Colonic mucosa (tissue), 4 donors: ENCODE data around the gene SMURF1. TPM values are rescaled to one million over a fixed set of nuclear protein-coding genes. Genes with fewer than 3 reads are reported as not detected.

Experiments used
- DNase-seq: peaks from one replicate; pipeline ENCODE4 v3.0.0-alpha.2; 2020
- H3K27ac ChIP-seq: fragments of 200-600 bp; one replicate; pipeline ENCODE4 v1.8.0; 2021
- H3K27me3 ChIP-seq: fragments of 200-600 bp; one replicate; pipeline ENCODE4 v1.8.0; 2021
- H3K36me3 ChIP-seq: fragments of 200-600 bp; one replicate; pipeline ENCODE4 v1.8.0; 2021
- H3K4me1 ChIP-seq: fragments of 200-600 bp; one replicate; pipeline ENCODE4 v1.8.0; 2021; ENCODE audit warnings: mild to moderate bottlenecking
- H3K4me3 ChIP-seq: fragments of 200-600 bp; one replicate; pipeline ENCODE4 v1.8.0; 2021
- H3K9ac ChIP-seq, 2 donors: one replicate each; pipeline ENCODE4 v1.7.0; 2013; ENCODE audit warnings: control low read depth in 2 of 2, low read depth in 2 of 2, low read length in 2 of 2
- H3K9me3 ChIP-seq: fragments of 200-600 bp; one replicate; pipeline ENCODE4 v1.8.0; 2021
- intact Hi-C: fragments of 100-400 bp; cut with DNase I; formaldehyde crosslinking; loops from one replicate; pipeline ENCODE4 v1.14.1; 2022
- total RNA-seq, 2 donors: library from RNA; stranded (reverse); fragmentation: NEBNext Ultra II Directional in 1 of 2; extraction: Animal tissue kit (Norgen Biotek cat#: 25700) in 1 of 2; gene quantifications; one replicate each; pipeline ENCODE4 v1.2.1, GENCODE V29; 2021
- TF ChIP-seq, protein P1 (sequence below): fragments of 200-600 bp; IDR thresholded peaks from one replicate; pipeline ENCODE4 v1.8.0; 2022; ENCODE audit warnings: antibody characterized with exemption, mild to moderate bottlenecking
- donor health status: healthy.
- donor health status: DM: no; HTN: no; CAD: no.
- donor health status: DM: no; HTN: no; CAD: no.

The SMURF1 gene
- total RNA-seq, 2 donors from 2014 or later, result 26.8 to 35.5 TPM

DNA sequence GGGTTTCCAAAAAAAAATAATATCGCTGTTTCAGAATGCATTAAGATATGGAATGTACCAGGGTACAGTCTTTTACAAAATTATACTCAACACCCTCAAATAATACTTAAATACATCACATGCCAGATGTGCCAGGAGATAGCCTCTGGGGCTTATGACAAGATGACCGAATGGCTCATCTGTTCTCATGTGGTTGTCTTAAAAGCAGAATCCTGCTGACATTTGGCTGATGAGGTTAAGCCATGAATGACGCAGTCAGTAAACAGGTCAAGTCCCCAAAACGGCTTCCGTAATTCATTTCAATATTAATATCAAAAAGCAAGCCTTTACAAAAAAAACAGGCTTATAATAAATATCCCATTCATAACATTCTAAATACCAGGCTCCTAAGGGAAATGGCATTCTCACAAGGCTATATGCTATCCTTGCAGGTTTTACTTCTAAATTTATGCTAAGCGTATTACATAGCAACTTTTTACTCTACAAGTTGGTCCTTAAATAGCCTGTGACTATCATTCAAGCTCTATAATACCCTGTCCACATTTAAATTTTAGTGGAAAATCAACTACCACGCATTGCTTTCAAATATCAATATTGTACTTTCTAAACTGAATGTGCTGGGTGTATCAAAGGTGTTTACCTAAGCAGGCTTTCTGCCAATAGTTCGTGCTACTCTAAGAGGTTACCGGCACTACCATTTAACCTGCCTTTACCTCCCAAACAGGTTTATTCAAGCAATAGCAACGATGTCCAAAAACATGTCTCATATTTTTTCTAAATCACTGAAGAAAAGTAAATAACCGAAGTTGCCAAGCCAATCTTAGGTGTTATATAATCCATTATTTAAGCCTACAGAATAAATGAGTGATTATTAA lies 15.6 kb downstream of the SMURF1 start:
- Histone ChIP-seq H3K4me3 (no peak overlapping the region), H3K36me3 (no peaks in the 10 kb centered on the region), H3K9me3 (no peaks in the 10 kb centered on the region), H3K27ac (peak overlapping the region; percentile 8), H3K4me1 (peaks cover 32% of the 10 kb centered on the region), H3K27me3 (no peaks in the 10 kb centered on the region), H3K9ac (no peak overlapping the region)
- TF ChIP-seq, protein P1, sequence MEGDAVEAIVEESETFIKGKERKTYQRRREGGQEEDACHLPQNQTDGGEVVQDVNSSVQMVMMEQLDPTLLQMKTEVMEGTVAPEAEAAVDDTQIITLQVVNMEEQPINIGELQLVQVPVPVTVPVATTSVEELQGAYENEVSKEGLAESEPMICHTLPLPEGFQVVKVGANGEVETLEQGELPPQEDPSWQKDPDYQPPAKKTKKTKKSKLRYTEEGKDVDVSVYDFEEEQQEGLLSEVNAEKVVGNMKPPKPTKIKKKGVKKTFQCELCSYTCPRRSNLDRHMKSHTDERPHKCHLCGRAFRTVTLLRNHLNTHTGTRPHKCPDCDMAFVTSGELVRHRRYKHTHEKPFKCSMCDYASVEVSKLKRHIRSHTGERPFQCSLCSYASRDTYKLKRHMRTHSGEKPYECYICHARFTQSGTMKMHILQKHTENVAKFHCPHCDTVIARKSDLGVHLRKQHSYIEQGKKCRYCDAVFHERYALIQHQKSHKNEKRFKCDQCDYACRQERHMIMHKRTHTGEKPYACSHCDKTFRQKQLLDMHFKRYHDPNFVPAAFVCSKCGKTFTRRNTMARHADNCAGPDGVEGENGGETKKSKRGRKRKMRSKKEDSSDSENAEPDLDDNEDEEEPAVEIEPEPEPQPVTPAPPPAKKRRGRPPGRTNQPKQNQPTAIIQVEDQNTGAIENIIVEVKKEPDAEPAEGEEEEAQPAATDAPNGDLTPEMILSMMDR, result no peak
- DNase-seq, result no peak
- intact Hi-C loops, result no loop called here

DNA sequence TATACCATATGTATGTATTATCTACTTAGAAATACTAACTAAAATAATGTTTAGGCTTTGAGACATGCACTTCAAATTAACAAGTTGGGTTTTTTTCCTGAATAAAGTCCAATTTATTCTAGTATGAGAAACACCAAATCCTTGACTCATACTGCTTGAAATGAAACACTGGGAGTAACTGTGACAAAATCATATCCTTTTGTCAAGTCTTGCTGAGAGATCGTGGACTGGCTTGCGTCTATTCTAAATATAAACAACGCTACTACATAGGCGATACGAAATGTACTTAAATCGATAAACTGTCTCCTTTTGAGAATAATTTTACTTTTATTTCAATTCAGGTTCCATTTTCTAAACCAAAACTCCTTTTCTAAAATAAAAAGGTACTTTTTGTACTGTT lies 16.3 kb downstream of the SMURF1 start:
- peaks cover 27% of the 10 kb centered on the region for H3K4me1 ChIP-seq
- no peak overlapping the region for H3K9ac ChIP-seq
- TF ChIP-seq, protein P1, result no peak
- no peaks in the 10 kb centered on the region for H3K27me3 ChIP-seq
- H3K36me3 ChIP-seq, result no peaks in the 10 kb centered on the region
- DNase-seq, result no peak
- no peak overlapping the region for H3K4me3 ChIP-seq
- no peak overlapping the region for H3K27ac ChIP-seq
- no peaks in the 10 kb centered on the region for H3K9me3 ChIP-seq
- intact Hi-C loops, result no loop called here

DNA sequence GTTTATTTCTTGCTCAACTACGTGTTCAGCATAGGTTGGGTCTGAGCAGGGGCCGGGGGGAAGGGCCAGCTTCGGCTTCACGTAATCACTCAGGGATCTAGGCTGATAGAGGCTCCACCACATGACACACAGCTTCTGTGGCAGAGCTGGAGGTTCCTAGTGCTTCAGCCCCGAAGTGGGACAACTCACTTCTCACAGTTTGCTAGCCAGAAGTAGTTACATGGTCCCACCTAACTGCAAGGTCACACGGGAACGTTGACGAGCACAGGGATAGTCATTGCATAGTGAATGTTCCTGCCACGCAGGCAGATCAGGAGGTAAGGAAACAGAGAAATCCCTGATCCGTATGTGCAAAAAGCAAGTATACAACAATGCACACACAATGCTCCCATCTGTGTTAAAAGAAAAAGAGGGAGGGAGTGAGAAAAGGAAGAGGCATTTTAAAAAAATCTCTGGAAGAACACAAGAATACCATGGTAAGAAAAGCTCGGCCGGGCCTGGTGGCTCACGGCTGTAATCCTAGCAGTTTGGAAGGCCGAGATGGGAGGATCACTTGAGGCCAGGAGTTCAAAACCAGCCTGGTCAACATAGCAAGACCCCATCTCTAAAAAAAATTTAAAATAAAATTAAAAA lies 16.9 kb downstream of the SMURF1 start:
- H3K27ac ChIP-seq, result no peak overlapping the region
- H3K9me3 ChIP-seq, result no peaks in the 10 kb centered on the region
- no peak for DNase-seq
- no peaks in the 10 kb centered on the region for H3K36me3 ChIP-seq
- H3K4me3 ChIP-seq, result no peak overlapping the region
- no peak overlapping the region for H3K9ac ChIP-seq
- intact Hi-C loops, result no loop called here
- peaks cover 26% of the 10 kb centered on the region for H3K4me1 ChIP-seq
- no peaks in the 10 kb centered on the region for H3K27me3 ChIP-seq
- TF ChIP-seq, protein P1, result no peak

DNA sequence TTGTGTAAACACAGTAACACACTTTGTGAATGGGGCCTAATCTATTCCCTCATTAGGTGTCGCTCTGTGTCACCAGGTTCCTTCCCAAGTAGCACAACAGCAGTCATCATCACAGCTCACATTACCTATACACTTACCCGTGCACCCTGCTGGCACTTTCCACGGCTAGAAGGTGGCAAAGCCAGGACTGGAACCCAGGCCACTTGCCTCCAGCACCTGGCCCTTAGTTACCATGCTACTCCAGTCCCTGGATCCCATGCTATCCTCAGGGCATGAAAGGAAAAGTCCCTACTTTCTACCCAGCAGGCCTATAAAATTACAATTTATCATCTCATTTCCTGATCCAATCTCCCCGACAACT lies 18.4 kb downstream of the SMURF1 start:
- peak overlapping the region; percentile 51 for H3K27ac ChIP-seq

DNA sequence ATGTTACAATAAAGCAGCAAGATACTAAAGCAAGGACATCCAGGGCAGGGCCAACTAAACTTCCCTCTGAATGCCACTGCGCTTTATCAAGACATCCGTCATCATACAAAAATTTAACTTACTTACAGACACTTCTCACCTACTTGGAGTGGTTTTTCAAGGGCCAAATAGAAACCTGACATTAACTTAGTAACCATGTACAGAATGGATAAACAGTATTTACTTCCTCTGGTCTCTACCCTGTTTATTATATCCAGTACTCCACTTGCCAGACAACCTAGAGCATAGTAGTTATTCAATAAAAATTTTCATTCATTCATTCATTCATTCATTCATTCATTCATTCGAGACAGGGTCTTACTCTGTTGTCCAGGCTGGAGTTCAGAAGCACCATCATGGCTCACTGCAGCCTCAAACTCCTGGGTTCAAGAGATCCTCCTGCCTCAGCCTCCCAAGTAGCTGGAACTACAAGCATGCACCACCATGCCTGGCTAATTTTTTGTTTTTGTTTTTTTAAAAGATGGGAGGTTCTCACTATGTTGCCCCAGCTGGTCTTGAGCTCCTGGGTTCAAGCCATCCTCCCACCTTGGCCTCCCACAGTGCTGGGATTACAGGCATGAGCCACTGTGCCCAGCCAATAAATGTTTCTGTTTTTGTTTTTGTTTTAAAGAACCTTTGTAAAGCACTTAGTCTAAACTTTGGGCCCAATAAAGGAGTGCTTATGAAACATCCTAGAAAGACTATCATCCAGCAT lies 19.0 kb downstream of the SMURF1 start:
- Histone ChIP-seq H3K27ac (peak overlapping the region; percentile 51), H3K9me3 (no peaks in the 10 kb centered on the region), H3K27me3 (no peaks in the 10 kb centered on the region), H3K36me3 (no peaks in the 10 kb centered on the region), H3K4me1 (peaks cover 26% of the 10 kb centered on the region), H3K4me3 (no peak overlapping the region), H3K9ac (no peak overlapping the region)
- intact Hi-C loops, result no loop called here
- DNase-seq, result no peak
- TF ChIP-seq, protein P1, result no peak

More for the DNA sequence above, 18.4 kb downstream of the SMURF1 start:
- H3K4me3 ChIP-seq, result no peak overlapping the region
- H3K27me3 ChIP-seq, result no peaks in the 10 kb centered on the region
- H3K36me3 ChIP-seq, result no peaks in the 10 kb centered on the region
- intact Hi-C loops, result no loop called here
- DNase-seq, result peak; percentile 51
- TF ChIP-seq, protein P1, result no peak
- H3K4me1 ChIP-seq, result peaks cover 26% of the 10 kb centered on the region
- no peak overlapping the region for H3K9ac ChIP-seq
- H3K9me3 ChIP-seq, result no peaks in the 10 kb centered on the region
